AG09309 (cell line): ENCODE data around the gene SPP1.

Experiments used
- DNase-seq: peaks from one replicate; pipeline ENCODE4 v3.0.0-alpha.2; 2010; ENCODE audit warnings: low read depth
- H3K4me3 ChIP-seq: 2 replicates; pipeline ENCODE4 v1.5.1; 2011; ENCODE audit warnings: mild to moderate bottlenecking, low read depth, low read length, moderate library complexity; ENCODE audit not compliant: control insufficient read depth
- TF ChIP-seq, protein P1 (sequence below): IDR thresholded peaks from 2 replicates; pipeline ENCODE4 v1.5.1; 2011; ENCODE audit warnings: mild to moderate bottlenecking, low read depth, low read length, inconsistent platforms; ENCODE audit not compliant: insufficient read depth, control insufficient read depth; ENCODE audit errors: missing control alignments

Gene SPP1

DNA sequence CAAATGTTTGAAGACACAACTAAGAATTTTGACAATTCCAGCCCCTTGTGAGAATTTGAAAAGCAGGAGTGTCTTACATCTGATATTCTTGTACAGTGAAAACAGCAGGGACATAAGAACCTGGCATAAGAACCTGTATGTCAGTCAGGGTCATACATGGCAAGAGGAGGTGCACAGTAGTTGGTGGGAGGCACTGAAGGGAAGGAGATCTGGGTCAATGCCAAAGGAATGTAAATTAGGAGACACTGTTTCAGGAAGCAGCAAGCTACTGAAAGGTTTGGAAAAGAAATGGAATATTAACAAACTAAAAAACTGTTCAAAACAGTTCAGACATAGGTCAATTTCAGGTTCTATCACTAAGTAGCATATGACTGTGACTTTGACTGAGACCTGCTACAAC lies 25.0 kb upstream of the SPP1 start:
- no peak for DNase-seq
- H3K4me3 ChIP-seq: no peak overlapping the region
- TF ChIP-seq, protein P1, sequence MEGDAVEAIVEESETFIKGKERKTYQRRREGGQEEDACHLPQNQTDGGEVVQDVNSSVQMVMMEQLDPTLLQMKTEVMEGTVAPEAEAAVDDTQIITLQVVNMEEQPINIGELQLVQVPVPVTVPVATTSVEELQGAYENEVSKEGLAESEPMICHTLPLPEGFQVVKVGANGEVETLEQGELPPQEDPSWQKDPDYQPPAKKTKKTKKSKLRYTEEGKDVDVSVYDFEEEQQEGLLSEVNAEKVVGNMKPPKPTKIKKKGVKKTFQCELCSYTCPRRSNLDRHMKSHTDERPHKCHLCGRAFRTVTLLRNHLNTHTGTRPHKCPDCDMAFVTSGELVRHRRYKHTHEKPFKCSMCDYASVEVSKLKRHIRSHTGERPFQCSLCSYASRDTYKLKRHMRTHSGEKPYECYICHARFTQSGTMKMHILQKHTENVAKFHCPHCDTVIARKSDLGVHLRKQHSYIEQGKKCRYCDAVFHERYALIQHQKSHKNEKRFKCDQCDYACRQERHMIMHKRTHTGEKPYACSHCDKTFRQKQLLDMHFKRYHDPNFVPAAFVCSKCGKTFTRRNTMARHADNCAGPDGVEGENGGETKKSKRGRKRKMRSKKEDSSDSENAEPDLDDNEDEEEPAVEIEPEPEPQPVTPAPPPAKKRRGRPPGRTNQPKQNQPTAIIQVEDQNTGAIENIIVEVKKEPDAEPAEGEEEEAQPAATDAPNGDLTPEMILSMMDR: no peak

GRCh38 chr4:87950936-87951511 lies 24.5 kb upstream of the SPP1 start:
- no peak for DNase-seq
- no peak overlapping the region for H3K4me3 ChIP-seq
- TF ChIP-seq, protein P1: no peak

DNA sequence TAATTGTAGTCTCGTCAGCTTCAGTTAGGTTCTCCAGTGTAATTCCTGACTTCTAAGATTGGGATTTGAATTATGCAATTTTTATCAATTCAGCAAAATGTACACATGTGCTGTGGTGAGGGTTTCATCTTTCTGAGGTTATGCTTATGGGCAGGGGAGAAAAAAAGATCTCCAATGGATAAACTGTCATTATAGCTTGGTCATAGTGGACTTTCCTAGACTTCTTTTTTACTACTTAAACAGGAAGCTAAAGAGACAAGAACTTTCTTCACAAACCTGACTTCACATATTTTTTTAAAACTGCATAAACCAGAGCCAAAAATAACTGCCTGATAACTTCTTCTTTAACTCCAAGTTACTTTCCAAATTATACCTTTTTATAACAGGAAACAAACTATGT lies 21.7 kb upstream of the SPP1 start:
- no peak overlapping the region for H3K4me3 ChIP-seq
- TF ChIP-seq, protein P1: no peak
- no peak for DNase-seq

DNA sequence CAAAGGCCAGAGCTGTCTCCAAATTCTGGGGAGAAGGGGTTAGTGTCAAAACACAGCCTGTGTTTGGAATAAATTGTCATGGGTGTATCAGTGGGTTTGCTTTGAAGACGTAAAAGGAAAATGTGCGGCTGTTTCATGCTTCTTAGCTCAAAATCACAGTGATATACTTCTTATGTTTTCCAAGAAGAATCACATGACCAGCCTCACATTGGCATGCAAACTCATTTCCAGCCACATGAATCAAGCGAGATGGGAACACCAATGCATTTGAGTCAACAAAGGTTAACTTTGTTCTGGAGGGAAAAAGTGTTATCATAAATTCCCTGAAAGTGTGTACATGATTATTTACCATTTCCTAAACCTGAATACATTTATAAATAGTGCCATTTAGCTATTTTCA lies 19.0 kb upstream of the SPP1 start:
- H3K4me3 ChIP-seq: no peak overlapping the region
- DNase-seq: no peak
- TF ChIP-seq, protein P1: no peak

DNA sequence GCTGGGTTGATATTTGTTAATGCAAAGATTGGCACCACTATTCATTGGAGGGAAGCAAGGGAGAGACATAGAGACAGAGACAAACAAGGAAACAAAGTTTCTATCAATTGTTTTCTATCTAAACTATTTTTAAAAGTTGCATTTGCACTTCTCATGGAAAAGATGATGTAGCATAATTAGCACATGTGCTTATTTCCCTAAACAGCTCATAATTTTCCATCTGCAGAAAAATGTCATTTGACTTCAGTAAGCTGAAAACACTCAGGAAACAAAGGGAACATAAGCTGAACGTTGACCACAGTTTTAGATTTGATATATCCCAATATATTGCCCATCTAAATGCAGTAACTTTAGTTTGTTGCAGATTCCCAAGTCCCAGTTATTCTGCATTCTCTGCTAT lies 18.5 kb upstream of the SPP1 start:
- TF ChIP-seq, protein P1: no peak
- DNase-seq: no peak
- H3K4me3 ChIP-seq: no peak overlapping the region

DNA sequence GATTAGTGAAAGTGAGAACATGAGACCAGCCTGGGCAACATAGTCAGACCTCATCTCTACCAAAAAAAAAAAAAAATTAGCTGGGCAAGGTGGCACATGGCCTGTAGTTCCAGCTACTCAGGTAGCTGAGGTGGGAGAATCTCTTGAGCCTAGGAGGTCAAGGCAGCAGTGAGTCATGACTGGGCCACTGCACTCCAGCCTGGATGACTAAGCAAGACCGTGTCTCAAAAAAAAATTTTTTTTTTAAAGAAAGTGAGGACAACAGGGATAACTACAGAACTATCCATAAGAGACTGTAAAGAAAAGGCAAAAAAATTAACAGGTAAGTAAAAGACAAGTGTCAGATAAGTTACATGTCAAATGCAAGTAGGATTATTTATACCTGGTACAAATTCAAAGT lies 13.5 kb upstream of the SPP1 start:
- no peak for DNase-seq
- H3K4me3 ChIP-seq: no peak overlapping the region
- TF ChIP-seq, protein P1: no peak

DNA sequence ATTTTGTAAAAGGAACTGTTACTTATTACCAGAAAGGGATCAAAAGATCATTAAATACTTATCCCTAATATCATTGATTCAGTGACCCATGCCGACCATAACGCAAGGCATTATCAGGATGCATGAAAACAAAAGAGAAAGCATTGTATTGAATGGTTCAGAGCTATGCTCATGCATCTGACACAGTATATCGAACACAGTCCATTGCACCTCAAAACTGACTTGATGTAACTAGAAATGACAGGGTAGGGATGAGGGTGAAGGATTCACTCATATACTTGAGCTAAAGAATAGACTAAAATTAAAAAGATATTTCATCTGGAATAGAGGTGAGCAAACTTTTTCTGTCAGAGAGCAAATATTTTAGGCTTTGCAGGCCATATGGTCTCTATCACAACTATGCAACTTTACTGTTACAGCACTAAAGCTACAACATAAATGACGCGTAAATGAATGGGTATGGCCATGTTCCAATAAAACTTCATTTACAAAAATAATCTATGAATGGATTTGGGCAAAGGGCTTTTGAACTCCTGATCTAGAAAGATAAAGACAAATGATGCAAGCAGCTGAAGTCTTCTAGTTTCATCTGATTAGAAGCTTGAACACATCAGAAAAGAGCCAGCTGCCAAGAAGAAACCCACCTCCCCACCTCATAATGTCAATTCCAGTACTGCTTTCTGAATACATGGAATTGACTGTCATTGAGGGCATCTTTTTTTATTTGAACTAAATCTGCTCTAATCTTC lies 12.9 kb upstream of the SPP1 start:
- no peak for DNase-seq
- no peak overlapping the region for H3K4me3 ChIP-seq
- TF ChIP-seq, protein P1: no peak
